Stromal cell of bone marrow (primary cell): ENCODE measurements around the gene TXK.

Experiments used
- DNase-seq: peaks from one replicate; pipeline ENCODE4 v3.0.0-alpha.2; 2012; ENCODE audit warnings: low read depth

TXK gene

GRCh38 chr4:48047896-48048295 lies 86.2 kb downstream of the TXK start:
- no peak for DNase-seq

DNA sequence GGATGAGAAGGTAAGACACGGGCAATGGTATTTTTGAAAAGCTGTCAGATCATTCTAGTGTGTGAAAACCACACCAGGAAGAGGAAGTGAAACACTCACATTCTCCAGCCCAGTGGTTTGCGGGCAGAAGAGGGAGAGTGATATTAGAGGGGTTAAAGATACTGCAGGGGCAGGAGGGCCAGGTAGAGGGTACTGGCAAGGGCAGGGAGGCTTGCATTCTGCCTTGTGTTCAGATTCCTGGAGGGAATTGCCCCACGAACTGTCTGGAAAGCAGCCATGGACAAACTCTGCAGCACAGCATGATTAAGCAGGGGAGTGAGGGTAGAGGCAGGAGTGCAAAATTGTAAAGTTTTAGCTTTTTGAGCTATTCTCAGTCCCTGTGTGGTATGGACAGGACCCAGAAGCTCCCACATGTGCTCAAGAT lies 86.6 kb downstream of the TXK start:
- DNase-seq, result no peak

DNA sequence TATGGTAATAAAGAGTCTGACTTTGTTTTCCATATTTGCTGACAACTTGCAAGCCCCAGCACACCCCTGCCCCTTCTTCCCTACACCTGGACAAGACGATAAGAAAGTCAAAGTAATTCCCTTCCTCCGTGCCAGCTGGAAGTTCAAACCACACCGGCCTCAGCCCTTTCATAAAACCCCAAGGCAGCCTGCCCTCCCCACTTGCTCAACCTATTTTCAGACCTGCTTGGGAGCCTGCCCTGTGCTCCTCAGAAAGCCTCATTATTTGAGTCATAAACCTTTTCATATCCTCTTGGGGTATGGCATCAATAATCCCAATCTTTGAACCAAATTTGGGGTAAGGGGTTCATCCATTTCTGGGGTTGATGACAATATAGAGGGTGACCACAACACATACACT lies 88.0 kb downstream of the TXK start:
- DNase-seq, result no peak

GRCh38 chr4:48044298-48044697 lies 89.8 kb downstream of the TXK start:
- DNase-seq, result no peak

GRCh38 chr4:48043504-48043903 lies 90.5 kb downstream of the TXK start:
- DNase-seq, result no peak

DNA sequence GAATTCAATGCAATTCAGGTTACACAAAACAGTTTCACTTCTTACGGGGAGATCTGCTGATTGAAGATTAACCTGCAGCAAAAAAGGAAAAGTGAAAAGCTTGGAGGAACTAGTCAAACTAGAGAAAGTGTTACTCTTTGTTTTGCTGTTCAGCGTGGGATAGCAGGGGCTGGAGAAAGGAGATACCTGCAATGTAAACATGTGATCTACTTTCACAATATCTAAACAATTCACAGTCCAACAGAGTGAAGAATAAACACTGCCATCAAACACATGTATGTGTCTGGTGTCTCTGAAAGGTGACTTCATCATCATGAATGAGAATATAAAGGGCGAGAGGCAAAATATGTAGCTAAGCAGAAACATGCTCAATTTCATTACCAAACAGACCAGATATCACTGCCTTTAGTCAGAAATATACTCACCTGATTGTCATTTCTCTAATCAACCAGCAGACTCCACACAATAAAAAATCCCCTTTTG lies 91.0 kb downstream of the TXK start:
- DNase-seq, result no peak

DNA sequence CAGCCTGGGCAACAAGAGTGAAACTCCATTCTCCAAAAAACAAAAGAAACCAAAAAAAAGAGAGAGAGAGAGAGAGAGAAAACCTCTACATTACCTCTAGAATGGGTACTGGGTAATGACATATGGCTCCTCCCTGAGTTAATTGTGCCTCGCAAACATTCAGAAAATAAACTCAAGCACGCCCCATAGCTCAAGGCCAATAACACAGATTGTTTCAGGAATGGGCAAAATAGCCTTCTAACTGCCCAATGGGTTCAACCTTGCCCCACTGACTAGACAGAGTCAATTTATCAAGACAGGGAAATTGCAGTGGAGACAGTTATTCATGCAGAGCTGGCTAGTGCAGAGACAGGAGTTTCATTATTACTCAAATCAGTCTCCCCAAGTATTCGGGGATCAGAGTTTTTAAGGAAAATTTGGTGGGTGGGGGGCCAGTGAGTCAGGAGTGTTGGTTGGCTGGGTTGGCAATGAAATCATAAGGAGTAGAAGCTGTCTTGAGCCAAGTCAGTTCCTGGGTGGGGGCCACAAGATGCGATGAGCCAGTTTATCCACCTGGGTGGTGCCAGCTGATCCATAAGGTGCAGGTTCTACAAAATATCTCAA lies 92.4 kb downstream of the TXK start:
- DNase-seq, result no peak

DNA sequence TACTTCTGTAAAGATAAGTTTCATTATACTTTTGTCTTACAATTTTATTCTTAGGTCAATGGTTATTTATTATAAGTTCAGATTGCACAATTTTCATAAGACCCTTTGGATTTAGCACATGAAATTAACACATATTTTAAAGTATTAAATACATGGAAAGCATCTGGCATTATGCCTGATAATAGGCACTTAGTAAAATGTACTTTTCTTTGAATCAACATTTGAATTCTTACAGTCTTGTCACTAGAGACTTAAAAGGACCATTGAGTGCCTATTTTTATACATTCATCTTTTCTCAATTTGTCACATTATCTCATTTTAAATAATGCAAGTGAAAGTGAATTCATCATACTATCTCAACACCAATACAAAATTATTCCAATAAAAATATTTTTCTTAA lies 94.5 kb downstream of the TXK start:
- no peak for DNase-seq

DNA sequence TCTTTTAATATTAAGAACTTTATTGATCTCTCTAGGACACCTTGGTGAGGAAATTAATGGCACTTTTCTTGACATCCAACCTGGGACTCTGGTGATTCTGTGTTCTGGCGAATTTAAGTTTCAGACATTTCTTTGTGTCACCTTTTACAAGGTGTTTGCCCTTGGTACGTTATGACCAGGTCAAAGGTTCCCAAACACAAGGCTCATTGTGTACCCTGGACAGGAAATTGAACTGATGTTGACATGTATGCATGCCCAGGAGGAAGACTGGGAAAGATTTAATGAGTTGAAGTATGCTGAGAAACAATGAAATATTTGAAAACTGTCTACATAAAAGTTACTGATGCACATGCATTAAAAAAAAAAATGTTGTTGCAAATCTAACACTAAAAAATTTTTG lies 95.4 kb downstream of the TXK start:
- DNase-seq, result no peak

DNA sequence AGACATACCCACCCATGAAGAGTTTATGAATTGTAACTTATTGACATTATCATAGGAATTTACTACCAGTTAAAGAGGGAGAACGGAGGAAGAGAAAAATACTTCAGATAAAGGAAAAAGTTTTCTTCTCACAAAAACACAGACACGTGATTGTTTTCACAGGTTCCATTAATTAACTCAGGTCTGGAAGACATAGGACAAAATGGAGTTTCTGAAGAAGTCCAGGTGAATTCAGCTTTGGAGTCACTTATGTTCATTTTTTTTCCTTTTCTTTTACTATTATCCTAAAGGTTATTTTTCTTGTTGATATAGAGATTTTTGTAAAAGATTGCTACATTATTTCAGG lies 97.0 kb downstream of the TXK start:
- DNase-seq, result no peak

- no peak for DNase-seq
These were observed 98.1 kb downstream of the TXK start for GRCh38 chr4:48035952-48036351.

GRCh38 chr4:48033825-48034413 lies 100.1 kb downstream of the TXK start:
- no peak for DNase-seq

DNA sequence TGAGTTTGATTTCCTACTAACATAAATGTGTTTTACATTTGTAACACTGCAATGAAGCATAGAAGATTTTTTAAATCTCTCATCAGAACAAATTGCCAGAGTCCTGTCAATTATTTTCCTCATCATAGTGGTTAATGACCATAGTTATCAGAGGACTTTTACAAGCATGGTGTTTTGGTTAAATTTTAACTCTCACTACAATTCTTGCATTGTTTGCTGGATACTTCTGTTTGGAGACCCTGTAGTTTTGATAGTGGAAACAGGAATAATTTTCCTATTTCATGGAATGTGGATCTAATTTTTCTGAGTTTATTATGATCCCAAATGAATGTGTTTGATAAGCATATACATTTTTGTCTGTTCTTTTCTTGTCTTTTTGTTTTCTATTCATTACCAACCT lies 100.6 kb downstream of the TXK start:
- DNase-seq, result no peak

GRCh38 chr4:48032721-48033120 lies 101.3 kb downstream of the TXK start:
- no peak for DNase-seq

GRCh38 chr4:48031802-48032525 lies 102.1 kb downstream of the TXK start:
- DNase-seq, result no peak

DNA sequence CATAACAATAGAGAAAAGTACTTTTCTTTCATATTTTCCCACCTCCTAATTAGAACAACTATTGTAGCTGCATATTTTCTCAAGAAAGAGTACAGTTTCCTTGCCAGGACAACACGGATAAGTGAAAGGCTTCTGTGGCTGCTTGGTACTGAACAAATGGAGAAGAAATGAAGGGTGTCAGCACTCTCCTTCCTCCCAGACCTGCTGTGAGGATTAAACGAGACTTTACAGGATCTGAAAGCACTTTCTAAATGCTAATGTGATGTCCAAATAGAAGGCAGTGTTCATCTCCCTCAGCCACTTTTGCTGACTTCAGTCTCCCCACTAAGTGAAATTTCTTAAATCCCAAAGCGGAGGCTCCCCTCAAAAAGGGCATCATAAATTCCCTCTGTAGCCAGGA lies 103.6 kb downstream of the TXK start:
- DNase-seq, result no peak

DNA sequence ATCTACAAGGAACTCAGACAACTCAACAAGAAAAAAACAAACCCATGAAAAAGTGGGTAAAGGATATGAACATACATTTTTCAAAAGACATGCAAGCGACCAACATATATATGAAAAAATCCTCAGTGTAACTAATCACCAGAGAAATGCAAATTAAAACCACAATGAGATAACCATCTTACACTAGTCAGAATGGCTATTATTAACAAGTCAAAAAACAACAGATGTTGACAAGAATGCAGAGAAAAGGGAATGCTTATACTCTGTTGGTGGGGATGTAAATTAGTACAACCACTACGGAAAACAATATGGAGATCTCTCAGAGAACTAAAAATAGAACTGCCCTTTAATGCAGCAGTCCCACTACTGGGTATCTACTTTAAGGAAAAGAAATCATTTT lies 105.4 kb downstream of the TXK start:
- no peak for DNase-seq

DNA sequence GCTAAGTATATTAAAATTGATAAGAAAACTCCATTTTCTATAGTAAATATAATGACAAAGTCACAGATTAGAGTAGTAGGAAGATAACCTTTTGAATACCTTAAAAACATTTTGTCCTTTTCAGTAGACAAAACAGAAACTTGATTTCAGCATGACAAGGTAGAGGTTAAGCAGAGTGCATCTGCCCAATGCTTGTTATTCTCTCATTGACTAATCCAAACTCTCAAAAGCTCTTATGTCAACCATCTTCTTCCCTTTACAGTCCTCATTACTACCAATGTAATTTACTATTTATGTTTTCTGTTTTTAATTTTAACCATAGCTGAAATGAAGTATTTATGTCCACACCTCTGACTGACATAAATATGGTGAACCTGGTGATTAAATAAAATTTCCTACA lies 106.4 kb downstream of the TXK start:
- no peak for DNase-seq

DNA sequence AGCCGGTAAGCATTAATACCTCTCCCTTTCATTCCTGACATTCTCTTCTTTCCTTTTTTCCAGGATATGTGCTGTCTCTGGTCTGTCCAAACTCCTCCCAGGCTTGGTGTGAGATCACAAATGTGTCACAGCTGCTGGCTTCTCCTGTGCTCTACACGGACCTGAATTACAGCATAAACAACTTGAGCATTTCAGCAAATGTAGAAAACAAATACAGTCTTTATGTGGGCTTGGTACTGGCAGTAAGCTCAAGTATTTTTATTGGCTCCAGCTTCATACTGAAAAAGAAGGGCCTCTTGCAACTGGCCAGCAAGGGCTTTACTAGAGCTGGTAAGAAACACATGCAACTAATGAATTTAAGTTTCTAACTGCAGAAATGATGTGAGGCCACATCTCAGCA lies 109.0 kb downstream of the TXK start:
- no peak for DNase-seq

DNA sequence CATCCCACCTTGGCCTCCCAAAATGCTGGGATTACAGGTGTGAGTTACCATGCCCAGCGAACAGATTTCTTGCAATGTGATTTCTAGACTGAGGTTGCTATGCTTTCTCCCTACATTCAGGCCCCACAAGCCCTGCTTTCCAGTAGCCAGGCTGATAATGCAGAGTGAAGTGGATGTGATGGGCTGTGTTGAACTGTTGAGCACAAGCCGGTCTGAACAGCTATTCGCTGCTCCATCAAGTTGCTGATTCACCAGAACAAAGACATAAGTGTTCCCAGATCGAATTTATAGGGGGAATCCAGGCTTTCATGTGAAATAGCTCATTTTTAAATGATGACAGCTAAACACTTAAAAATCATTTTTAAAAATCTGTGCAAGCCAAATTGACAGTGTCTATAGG lies 109.5 kb downstream of the TXK start:
- DNase-seq, result no peak

DNA sequence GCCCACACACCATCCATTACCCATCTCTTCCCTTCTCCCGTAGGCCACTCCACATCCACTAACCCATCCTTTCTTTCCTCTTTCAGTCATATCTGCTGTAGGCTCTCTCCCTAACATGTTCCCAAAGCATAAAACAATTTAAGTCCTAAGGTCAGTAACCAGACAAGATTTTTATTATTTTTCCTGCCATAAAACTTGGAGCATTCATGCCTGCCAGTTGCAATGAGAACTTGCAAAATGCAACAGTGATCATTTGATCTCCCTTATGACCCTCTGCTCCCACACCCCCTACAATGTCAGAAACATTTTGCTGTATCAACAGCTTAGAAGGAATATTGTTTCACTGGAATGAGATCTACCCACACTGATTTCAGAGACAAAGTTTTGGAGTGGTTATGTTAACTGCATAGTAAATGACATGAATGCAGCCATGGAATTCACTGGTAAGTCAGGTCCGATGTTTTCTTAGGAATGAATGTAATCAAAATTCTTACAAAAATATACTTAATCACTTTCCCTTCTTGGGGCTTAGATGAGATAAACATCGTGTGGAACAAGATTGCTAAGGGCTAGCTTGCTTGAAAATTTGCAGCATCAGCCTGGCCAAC lies 111.8 kb downstream of the TXK start:
- no peak for DNase-seq

GRCh38 chr4:48021100-48021499 lies 113.0 kb downstream of the TXK start:
- no peak for DNase-seq

DNA sequence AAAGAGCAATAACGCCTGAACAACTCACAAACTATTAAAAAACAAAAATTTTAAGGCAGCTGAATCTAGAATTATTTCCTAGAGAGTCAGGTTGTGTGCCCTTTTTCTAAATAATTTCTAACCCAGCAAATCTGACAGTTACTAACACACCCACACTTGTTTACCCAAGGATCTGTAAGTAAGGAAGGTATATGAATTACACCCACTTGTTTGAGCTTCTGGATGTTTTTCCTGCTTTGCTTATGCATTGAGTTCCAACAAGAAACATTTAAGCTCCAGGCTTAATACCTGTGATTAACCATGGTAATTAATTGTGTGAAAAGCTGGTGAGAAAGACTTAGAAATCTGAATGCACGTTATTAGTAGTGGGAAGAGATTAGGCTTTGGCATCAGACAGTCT lies 115.9 kb downstream of the TXK start:
- DNase-seq, result no peak
